TTC549 (cell line): Measurements from ENCODE around the gene EVA1B.
A peak's percentile ranks its signal among the peaks of the same experiment; 100 is the strongest.

Source experiments
- FAIRE-seq: peaks from 2 replicates; lab custom pipeline; 2012; peaks lifted over from hg19 to GRCh38; lab: Jason Lieb, UNC

EVA1B gene

GRCh38 chr1:36307601-36308330 is 15.7 kb downstream of the EVA1B start:
- FAIRE-seq: no peak

DNA sequence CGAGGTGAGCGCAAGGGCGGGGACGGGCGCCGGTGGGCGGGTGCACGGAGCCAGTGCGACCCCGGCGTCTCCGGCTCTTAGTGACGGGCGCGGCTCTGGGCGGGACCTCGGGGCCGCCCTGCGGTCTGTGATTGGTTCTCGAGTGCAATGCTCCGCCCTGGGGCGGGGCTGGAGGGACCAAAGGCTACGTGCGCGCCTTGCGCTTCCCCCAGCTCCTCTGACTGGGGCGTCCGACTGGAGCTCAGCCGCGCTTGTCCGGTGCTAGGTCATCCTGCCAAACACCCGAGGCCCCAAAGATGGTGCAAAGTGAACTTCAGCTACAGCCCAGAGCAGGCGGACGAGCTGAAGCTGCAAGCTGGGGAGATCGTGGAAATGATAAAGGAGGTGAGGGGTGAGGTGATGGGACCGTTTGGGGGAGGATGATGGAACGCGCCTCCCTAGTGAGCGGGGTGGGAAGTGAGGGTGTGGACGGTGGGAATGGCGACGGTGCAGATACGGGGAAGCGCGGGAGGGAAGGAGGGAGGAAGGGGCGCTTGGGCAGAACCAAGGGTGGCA is 16.5 kb downstream of the EVA1B start:
- no peak for FAIRE-seq

DNA sequence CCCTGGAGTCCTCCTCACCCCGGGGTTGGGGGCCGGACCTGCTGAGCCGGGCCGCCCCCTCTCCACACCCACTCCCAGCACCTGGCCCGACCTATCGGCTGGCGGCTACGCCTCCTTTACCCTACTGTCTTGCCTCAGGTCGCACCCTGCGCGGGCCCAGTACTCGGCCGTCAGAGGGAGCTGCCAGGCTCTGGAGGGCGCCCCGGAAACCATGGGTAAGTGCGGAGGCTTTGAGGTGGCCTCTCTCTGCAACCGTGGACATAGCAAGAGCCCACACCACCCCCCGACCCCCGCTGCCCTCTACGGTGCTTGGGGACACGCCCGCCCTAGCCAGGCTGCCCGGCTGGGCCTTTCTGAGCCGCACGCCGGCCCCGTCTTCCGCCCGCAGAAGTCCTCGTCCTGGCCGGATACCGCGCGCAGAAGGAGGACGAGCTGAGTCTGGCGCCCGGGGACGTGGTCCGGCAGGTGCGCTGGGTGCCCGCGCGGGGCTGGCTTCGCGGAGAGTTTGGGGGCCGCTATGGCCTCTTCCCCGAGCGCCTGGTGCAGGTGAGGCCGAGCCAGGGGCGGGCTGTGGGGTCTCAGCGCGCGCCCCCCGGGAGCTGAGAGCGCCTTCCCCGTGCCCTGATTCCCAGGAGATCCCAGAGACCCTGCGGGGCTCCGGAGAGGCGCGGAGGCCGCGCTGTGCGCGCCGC is 17.1 kb downstream of the EVA1B start, which contains the start of gene SH3D21:
Gene SH3D21 (plus strand): TSS at position 159 of the 692 bp plus-strand sequence. CDS start 53 bp downstream, at position 212.
- no peak for FAIRE-seq

- FAIRE-seq: no peak
These were observed 17.6 kb downstream of the EVA1B start for GRCh38 chr1:36305915-36306209.

- no peak for FAIRE-seq
These were observed 18.2 kb downstream of the EVA1B start for GRCh38 chr1:36304970-36305914.

DNA sequence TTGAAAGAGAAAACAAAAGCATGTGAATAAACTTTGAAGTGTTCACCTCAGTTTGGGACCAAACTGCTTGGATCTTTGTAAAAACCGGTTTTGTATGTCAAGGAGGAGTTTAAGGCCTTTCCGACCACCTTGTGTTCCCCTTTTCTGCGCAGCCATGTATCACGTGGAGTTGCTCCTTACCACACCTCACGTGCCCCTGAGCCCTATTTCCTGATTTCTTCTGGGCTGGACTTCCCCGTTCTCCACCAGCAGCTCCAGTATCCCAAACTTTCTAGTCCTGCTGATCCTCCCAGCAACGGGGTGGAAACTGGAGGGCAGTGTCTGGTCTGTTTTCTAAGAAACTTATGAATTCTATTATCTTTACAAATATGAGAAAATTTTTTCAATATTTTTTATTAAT is 18.9 kb downstream of the EVA1B start:
- FAIRE-seq: no peak

GRCh38 chr1:36303650-36304360 is 19.6 kb downstream of the EVA1B start:
- no peak for FAIRE-seq

GRCh38 chr1:36303244-36303643 is 20.2 kb downstream of the EVA1B start:
- no peak for FAIRE-seq

DNA sequence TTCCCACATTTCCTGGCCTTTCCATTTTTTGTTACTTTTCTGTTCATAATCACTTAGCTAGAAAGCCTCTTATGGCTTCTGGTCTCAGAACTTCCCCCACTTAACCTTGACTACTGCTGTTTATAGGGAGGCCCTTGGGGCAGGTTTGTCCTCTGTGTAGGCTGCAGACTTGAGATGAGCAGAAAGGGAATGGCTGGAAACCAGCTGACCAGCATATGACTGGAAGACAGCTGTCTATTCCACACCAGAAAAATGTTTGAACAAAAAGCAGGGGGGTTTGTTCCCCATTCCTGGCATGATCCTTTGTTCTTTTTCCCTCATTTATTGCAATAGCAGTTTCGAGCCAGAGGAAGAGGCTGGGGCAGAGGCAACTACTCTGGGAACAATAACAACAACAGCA is 22.2 kb downstream of the EVA1B start:
- no peak for FAIRE-seq

- no peak for FAIRE-seq
These were observed 22.9 kb downstream of the EVA1B start for GRCh38 chr1:36300526-36300925.

- no peak for FAIRE-seq
These were observed 24.8 kb downstream of the EVA1B start for GRCh38 chr1:36298640-36299039.

GRCh38 chr1:36297062-36297461 is 26.4 kb downstream of the EVA1B start:
- FAIRE-seq: no peak

DNA sequence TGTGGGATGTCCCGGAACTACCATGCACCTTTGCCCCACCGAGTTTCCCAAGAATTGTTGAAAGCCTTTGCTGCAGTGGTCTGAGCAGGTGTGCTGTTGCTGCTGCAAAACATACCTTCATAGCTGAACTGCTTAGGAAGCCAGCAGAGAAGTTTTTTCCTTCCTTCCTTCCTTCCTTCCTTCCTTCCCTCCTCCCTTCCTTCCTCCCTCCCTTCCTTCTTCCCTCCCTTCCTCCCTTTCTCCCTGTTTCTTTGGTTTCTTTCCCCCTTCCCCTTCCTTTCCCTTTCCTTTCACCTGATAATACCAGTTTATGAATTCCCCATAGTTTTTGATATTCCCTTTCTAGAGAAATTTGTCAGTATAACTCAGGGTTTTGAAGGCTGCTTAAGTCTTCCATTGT is 28.1 kb downstream of the EVA1B start:
- FAIRE-seq: no peak

DNA sequence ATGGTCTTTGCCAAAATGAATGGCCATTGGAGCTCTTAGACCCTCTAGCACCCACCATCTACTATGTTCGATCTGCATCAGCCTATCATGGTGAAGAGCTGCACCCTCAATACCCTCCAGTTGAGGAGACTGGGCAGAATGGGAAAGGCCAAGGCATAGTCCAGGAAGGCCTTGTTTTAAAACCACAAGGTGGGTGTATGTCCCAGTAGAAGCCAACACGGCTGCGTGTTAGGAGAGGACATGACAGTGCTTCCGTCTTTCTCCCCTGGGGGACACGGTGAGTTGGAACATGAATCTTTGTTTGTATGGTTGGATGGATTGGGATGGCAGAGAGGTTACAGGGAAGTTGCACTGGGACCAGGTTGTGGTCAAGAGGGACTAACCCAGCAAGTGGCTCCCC is 35.9 kb downstream of the EVA1B start:
- no peak for FAIRE-seq

DNA sequence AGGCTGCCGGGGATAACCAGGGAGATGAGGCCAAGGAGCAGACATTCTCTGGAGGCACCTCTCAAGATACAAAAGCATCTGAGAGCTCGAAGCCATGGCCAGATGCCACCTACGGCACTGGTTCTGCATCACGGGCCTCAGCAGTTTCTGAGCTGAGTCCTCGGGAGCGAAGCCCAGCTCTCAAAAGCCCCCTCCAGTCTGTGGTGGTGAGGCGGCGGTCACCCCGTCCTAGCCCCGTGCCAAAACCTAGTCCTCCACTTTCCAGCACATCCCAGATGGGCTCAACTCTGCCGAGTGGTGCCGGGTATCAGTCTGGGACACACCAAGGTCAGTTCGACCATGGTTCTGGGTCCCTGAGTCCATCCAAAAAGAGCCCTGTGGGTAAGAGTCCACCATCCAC is 36.6 kb downstream of the EVA1B start:
- FAIRE-seq: no peak

GRCh38 chr1:36285443-36286101 is 37.9 kb downstream of the EVA1B start:
- peak; percentile 84 for FAIRE-seq

- FAIRE-seq: no peak
These were observed 38.9 kb downstream of the EVA1B start for GRCh38 chr1:36284517-36284916.

GRCh38 chr1:36284061-36284460 is 39.4 kb downstream of the EVA1B start:
- no peak for FAIRE-seq

DNA sequence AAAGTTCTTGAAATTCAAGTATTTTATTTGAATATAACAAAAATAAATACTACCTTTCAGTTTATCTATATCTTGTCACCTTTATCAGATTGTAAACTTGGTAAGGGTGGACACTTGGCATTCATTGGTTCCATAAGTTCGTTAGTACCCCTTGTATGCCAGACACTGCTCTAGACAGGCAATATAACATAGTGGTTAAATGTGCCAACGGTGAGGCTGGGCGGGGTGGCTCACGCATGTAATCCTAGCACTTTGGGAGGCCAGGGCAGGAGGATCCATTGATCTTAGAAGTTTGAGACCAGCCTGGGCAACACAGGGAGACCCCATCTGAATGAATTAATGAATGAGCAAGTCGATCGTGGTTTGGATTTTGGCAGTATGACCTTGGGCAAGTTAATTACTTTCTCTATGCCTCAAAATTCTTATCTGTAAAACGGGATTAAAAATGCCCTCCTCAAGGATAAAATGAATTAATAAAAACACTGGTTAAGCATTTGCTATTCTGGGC is 43.6 kb downstream of the EVA1B start:
- no peak for FAIRE-seq

- FAIRE-seq: no peak
These were observed 44.2 kb downstream of the EVA1B start for GRCh38 chr1:36279110-36279788.

- FAIRE-seq: no peak
These were observed 46.8 kb downstream of the EVA1B start for GRCh38 chr1:36276688-36277087.
